ENCODE measurements around the gene CELF2.

Gene CELF2

GRCh38 chr10:11161096-11161495, 143.4 kb downstream of the CELF2 start:
- DNase-seq = no peak

- no peak for DNase-seq
Measured at GRCh38 chr10:11161910-11162309, 144.2 kb downstream of the CELF2 start.

GRCh38 chr10:11162828-11163599, 145.3 kb downstream of the CELF2 start:
- DNase-seq = peak; percentile 73

GRCh38 chr10:11163780-11164550, 146.3 kb downstream of the CELF2 start:
- DNase-seq = peak; percentile 53

- DNase-seq = no peak
Measured at GRCh38 chr10:11164551-11164802, 146.8 kb downstream of the CELF2 start.

GRCh38 chr10:11164803-11165590, 147.3 kb downstream of the CELF2 start:
- peak; percentile 77 for DNase-seq

- peak; percentile 71 for DNase-seq
Measured at GRCh38 chr10:11165591-11166543, 148.2 kb downstream of the CELF2 start.

GRCh38 chr10:11166550-11166949, 148.9 kb downstream of the CELF2 start:
- DNase-seq = no peak

- DNase-seq = no peak
Measured at GRCh38 chr10:11167233-11167966, 149.7 kb downstream of the CELF2 start.

- no peak for DNase-seq
Measured at GRCh38 chr10:11168423-11169090, 150.9 kb downstream of the CELF2 start.

GRCh38 chr10:11169976-11170375, 152.3 kb downstream of the CELF2 start:
- no peak for DNase-seq

- no peak for DNase-seq
Measured at GRCh38 chr10:11170574-11170973, 152.9 kb downstream of the CELF2 start.

- no peak for DNase-seq
Measured at GRCh38 chr10:11170993-11171851, 153.6 kb downstream of the CELF2 start.

- no peak for DNase-seq
Measured at GRCh38 chr10:11173042-11173441, 155.4 kb downstream of the CELF2 start.

GRCh38 chr10:11175823-11176243, 158.2 kb downstream of the CELF2 start:
- no peak for DNase-seq

GRCh38 chr10:11176746-11177145, 159.1 kb downstream of the CELF2 start:
- DNase-seq = no peak

GRCh38 chr10:11177381-11177780, 159.7 kb downstream of the CELF2 start:
- DNase-seq = no peak

GRCh38 chr10:11177926-11178471, 160.3 kb downstream of the CELF2 start:
- DNase-seq = no peak

- DNase-seq = peak; percentile 78
Measured at GRCh38 chr10:11178606-11179515, 161.2 kb downstream of the CELF2 start.
